Astrocyte (in vitro differentiated cells and primary cell): ENCODE results near the gene LIMS2.

Source experiments
- CTCF ChIP-seq: IDR thresholded peaks from 2 replicates; pipeline ENCODE4 v1.5.1; 2011; ENCODE audit warnings: low read depth, mild to moderate bottlenecking, inconsistent platforms, low read length, moderate library complexity; ENCODE audit not compliant: insufficient read depth
- EZH2 ChIP-seq: IDR thresholded peaks from 2 replicates; pipeline ENCODE4 v1.6.1; 2012; ENCODE audit warnings: mild to moderate bottlenecking, low read length, inconsistent platforms; ENCODE audit not compliant: insufficient read depth

DNA sequence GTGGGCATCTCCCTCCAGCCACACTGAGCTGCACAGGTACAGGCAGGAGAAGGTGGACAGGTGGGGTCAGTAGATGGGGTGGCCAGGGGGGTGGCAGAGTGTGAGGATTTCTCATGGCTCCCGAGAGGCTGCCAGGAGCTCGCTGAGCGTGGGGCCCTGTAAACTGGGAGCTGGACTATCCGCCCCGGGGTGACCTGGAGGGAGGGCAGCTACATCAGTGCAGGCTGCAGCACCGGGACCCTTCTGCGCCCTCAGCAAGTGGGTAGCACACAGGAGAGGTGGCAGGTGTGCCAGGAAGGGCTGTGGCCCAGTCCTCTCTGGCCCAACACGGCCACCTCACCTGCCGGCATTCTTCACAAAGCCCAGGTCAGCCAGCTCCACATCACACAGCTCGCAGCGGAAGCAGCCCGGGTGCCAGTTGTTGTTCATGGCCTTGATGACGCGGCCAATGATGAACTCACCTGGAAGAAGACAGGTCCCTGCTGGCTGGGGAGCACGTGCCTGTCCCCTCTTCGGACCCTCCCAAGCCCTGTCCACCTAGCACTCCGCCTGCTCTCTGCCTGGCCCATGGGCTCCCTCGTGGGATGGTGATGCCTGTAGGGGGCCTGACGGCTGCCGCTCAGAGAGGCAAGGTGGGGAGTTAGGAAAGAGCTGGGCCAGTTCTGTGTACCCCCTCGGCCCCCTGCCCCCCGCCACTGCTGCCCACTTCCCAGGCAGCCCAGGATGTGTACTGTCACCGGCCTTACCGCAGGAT lies 21.1 kb downstream of the LIMS2 start:
- no peak for TF ChIP-seq CTCF
- no peak for TF ChIP-seq EZH2
